ENCODE data around the gene ROCK2. TPM values are rescaled to one million over a fixed set of nuclear protein-coding genes. Genes with fewer than 3 reads are reported as not detected.

ROCK2 gene
- polyA plus RNA-seq, 3 donors = 2.8 to 10.2 (median 4.3) TPM

DNA sequence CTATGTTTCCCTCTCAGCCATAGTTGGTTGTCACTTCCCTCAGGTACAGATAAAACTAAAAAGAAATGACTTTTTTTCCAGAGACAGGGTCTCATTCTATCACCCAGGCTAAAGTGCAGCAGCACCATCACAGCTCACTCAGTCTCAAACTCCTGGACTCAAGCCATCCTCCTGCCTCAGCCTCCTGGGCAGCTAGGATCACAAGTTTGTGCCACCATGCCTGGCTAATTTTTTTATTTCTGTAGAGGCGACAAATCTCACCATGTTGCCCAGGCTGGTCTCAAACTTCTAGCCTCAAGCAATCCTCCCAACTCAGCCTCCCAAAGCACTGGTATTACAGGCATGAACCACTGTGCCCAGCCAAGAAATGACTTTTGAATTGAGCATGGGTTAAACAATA is 8.2 kb downstream of the ROCK2 start:
- Histone ChIP-seq H3K9me3 (replicated peaks in 1 of 2; ENCODE audit: control insufficient read depth in 1 of 2, insufficient read depth in 1 of 2, low read length in 2 of 2) (no peaks in the 10 kb centered on the region), H3K4me2 (replicated peaks; ENCODE audit: extremely low read depth, low read length, poor library complexity, severe bottlenecking) (no peak overlapping the region), H2AFZ (ENCODE audit: insufficient read depth, low read depth, low read length, poor library complexity, severe bottlenecking) (no peak overlapping the region), H3K9ac (ENCODE audit: insufficient read depth, low read length, poor library complexity, severe bottlenecking) (no peak overlapping the region), H3K4me1 (ENCODE audit: control insufficient read depth in 1 of 2, insufficient read depth in 2 of 2, low read length in 2 of 2) (no peaks in the 10 kb centered on the region), H3K79me2 (ENCODE audit: insufficient read depth, low read length) (peaks cover 100% of the 10 kb centered on the region), H3K27me3 (ENCODE audit: control insufficient read depth in 2 of 2, insufficient read depth in 2 of 2, low read length in 2 of 2) (no peaks in the 10 kb centered on the region), H3K4me3 (replicated peaks in 1 of 3; ENCODE audit: low read depth in 2 of 3, low read length in 3 of 3) (no peak overlapping the region), H3K36me3 (replicated peaks in 1 of 2; ENCODE audit: control insufficient read depth in 1 of 2, insufficient read depth in 2 of 2, low read length in 2 of 2) (no peaks in the 10 kb centered on the region), H3K27ac (ENCODE audit: low read depth in 1 of 2, low read length in 2 of 2) (no peak overlapping the region), H4K20me1 (ENCODE audit: insufficient read depth, low read length) (peaks cover 96% of the 10 kb centered on the region)
- intact Hi-C loops (cut with micrococcal nuclease) = no loop called here
- DNase-seq = no peak
- no CpG with 5 or more reads among the region's 1 CpG for whole genome bisulfite sequencing (ENCODE audit: insufficient coverage)
- Mint-ChIP-seq H3K4me1 (peaks cover 15% of the 10 kb centered on the region), H3K36me3 (no peaks in the 10 kb centered on the region), H3K27me3 (ENCODE audit: low read depth in 3 of 3) (no peaks in the 10 kb centered on the region), H3K9me3 (peaks cover 0 to 4% (median 0%) of the 10 kb centered on the region in 7 donors), H3K4me3 (no peak overlapping the region), H3K27ac (peak overlapping the region in 1 of 7 donors; percentile 21)
- TF ChIP-seq, protein P1, sequence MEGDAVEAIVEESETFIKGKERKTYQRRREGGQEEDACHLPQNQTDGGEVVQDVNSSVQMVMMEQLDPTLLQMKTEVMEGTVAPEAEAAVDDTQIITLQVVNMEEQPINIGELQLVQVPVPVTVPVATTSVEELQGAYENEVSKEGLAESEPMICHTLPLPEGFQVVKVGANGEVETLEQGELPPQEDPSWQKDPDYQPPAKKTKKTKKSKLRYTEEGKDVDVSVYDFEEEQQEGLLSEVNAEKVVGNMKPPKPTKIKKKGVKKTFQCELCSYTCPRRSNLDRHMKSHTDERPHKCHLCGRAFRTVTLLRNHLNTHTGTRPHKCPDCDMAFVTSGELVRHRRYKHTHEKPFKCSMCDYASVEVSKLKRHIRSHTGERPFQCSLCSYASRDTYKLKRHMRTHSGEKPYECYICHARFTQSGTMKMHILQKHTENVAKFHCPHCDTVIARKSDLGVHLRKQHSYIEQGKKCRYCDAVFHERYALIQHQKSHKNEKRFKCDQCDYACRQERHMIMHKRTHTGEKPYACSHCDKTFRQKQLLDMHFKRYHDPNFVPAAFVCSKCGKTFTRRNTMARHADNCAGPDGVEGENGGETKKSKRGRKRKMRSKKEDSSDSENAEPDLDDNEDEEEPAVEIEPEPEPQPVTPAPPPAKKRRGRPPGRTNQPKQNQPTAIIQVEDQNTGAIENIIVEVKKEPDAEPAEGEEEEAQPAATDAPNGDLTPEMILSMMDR (IDR thresholded peaks at IDR 0.05) = no peak

DNA sequence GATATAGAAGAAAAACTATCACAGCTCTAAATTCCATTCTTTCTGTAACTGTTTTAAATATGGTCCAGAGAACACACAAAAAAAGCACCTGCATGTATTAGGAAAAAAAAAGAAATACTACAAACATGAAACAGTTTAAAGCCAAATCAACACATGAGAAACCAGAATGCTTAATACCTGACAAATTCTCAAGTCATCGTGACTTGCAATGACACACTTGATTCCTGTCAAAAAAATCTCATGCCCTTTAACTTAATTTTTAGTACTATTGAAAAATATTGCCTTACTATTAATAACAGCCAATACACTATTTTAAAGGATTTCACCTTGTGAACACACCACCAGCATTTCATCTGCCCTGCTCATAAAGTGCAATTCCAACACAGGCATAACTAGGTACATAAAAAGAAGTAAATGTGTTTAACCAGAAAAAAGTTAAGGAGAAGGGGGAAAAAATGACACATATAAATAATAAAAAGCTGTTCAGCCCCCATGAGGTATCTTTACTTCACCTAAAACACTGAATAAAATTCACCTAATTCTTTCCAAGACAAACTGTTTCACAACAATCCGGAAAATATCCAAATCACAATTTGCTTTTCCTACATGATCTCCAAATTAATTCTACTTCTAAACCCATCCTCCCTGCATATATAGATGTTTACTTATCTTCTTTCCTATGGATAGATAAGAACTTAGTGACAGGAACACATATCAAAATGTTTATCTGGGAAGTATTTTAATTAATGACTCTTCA is 10.8 kb downstream of the ROCK2 start:
- Histone ChIP-seq H3K9me3 (replicated peaks in 1 of 2; ENCODE audit: control insufficient read depth in 1 of 2, insufficient read depth in 1 of 2, low read length in 2 of 2) (no peaks in the 10 kb centered on the region), H3K4me2 (replicated peaks; ENCODE audit: extremely low read depth, low read length, poor library complexity, severe bottlenecking) (no peak overlapping the region), H3K9ac (ENCODE audit: insufficient read depth, low read length, poor library complexity, severe bottlenecking) (no peak overlapping the region), H3K27ac (ENCODE audit: low read depth in 1 of 2, low read length in 2 of 2) (no peak overlapping the region), H3K79me2 (ENCODE audit: insufficient read depth, low read length) (peaks cover 91% of the 10 kb centered on the region), H3K4me1 (ENCODE audit: control insufficient read depth in 1 of 2, insufficient read depth in 2 of 2, low read length in 2 of 2) (peaks cover 5 to 13% of the 10 kb centered on the region in 2 donors), H3K4me3 (replicated peaks in 1 of 3; ENCODE audit: low read depth in 2 of 3, low read length in 3 of 3) (no peak overlapping the region), H3K27me3 (ENCODE audit: control insufficient read depth in 2 of 2, insufficient read depth in 2 of 2, low read length in 2 of 2) (no peaks in the 10 kb centered on the region), H4K20me1 (ENCODE audit: insufficient read depth, low read length) (peaks cover 92% of the 10 kb centered on the region), H3K36me3 (replicated peaks in 1 of 2; ENCODE audit: control insufficient read depth in 1 of 2, insufficient read depth in 2 of 2, low read length in 2 of 2) (no peaks in the 10 kb centered on the region), H2AFZ (ENCODE audit: insufficient read depth, low read depth, low read length, poor library complexity, severe bottlenecking) (no peak overlapping the region)
- Mint-ChIP-seq H3K27me3 (ENCODE audit: low read depth in 3 of 3) (no peaks in the 10 kb centered on the region), H3K4me1 (peaks cover 23% of the 10 kb centered on the region), H3K9me3 (peaks cover 0 to 4% (median 0%) of the 10 kb centered on the region in 7 donors), H3K36me3 (no peaks in the 10 kb centered on the region), H3K27ac (no peak overlapping the region), H3K4me3 (no peak overlapping the region)
- no CpG with 5 or more reads among the region's 2 CpGs for WGBS (ENCODE audit: insufficient coverage)
- DNase-seq = no peak
- intact Hi-C loops (cut with micrococcal nuclease) = no loop called here
- TF ChIP-seq, protein P1 (IDR thresholded peaks at IDR 0.05) = no peak
